Tibial nerve (tissue), 4 donors: ENCODE measurements around the gene OR2AG2. TPM values are rescaled to one million over a fixed set of nuclear protein-coding genes. Genes with fewer than 3 reads are reported as not detected.

Experiments
- DNase-seq, 2 donors: peaks; one replicate each; pipeline ENCODE4 v3.0.0-alpha.2; 2019; ENCODE audit warnings: low spot score in 2 of 2
- H3K27ac ChIP-seq, 4 donors: fragments of 200-600 bp; sonication (generic) in 3 of 4; one replicate each; pipeline ENCODE4 v1.5.1; 2017 to 2019; ENCODE audit warnings: mild to moderate bottlenecking in 1 of 4
- H3K27me3 ChIP-seq, 2 donors: fragments of 200-600 bp; sonication (generic) in 1 of 2; one replicate each; pipeline versions ENCODE4 v1.5.1 to v1.6.0; 2017 to 2019
- H3K36me3 ChIP-seq, 3 donors: fragments of 200-600 bp; sonication (generic); one replicate each; pipeline ENCODE4 v1.5.1; 2018 to 2019
- H3K4me1 ChIP-seq, 4 donors: fragments of 200-600 bp; sonication (generic) in 3 of 4; one replicate each; pipeline ENCODE4 v1.5.1; 2017 to 2019
- H3K4me3 ChIP-seq, 4 donors: fragments of 200-600 bp; sonication (generic) in 3 of 4; one replicate each; pipeline ENCODE4 v1.5.1; 2017 to 2019; ENCODE audit warnings: mild to moderate bottlenecking in 1 of 4, moderate library complexity in 1 of 4
- H3K9me3 ChIP-seq, 4 donors: fragments of 200-600 bp; sonication (generic) in 3 of 4; one replicate each; pipeline ENCODE4 v1.5.1; 2017 to 2019
- EP300 ChIP-seq, 2 donors: sonication (generic); formaldehyde crosslinking; IDR thresholded peaks; one replicate each; pipeline ENCODE4 v1.6.1; 2017; ENCODE audit warnings: antibody characterized with exemption in 2 of 2, mild to moderate bottlenecking in 1 of 2
- POLR2A ChIP-seq, 2 donors: fragments of 450-650 bp; IDR thresholded peaks; one replicate each; pipeline ENCODE4 v1.6.1; 2017; ENCODE audit warnings: antibody characterized with exemption in 2 of 2, mild to moderate bottlenecking in 2 of 2, moderate library complexity in 2 of 2
- whole genome bisulfite sequencing, 2 donors: methylation state at CpG; one replicate each; pipeline ENCODE4 v1.1.5; 2018; 5-methylcytosine and 5-hydroxymethylcytosine counted together
- total RNA-seq, 4 donors: library from RNA; depleted of rRNA; stranded (reverse); fragments of >200 nt; gene quantifications; one replicate each; pipeline ENCODE4 v1.1.0, GENCODE V29; 2016
- TF ChIP-seq, protein P1 (sequence below), 5 experiments: fragments of 200-600 bp in 3 of 5; fragments of 450-650 bp in 2 of 5; sonication (generic) in 3 of 5; IDR thresholded peaks; one replicate each; pipeline ENCODE4 v1.5.1; 2016 to 2019; ENCODE audit warnings: antibody characterized with exemption in 5 of 5, mild to moderate bottlenecking in 3 of 5, moderate library complexity in 2 of 5

Gene OR2AG2
- total RNA-seq, 4 donors from 2014 or later, result 0.22 to 0.90 TPM; not detected in 2

DNA sequence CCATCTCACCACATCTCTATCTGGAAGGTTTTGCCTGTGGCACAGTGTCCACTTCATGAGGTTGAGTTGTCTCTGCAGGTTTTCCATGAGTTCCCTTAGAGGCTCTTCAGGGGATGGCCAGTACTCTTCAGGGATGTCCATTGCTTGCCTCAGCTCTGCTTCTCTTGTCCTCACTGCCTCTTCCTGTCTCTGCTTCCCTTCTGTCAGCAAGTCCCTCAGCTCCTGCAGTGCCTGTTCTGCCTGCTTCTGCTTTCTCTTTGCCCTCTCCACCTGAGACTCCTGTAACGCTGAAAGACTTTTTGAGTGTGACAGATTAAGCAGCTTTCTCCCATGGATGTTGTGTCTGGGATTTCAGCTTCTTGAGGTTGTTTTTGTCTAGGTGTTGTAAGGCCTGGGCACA lies 50.4 kb downstream of the OR2AG2 start:
- Histone ChIP-seq H3K36me3 (no peaks in the 10 kb centered on the region), H3K27me3 (no peaks in the 10 kb centered on the region), H3K27ac (no peak overlapping the region), H3K9me3 (no peaks in the 10 kb centered on the region), H3K4me3 (no peak overlapping the region), H3K4me1 (peaks cover 0 to 4% (median 1%) of the 10 kb centered on the region in 4 donors)
- TF ChIP-seq, protein P1, sequence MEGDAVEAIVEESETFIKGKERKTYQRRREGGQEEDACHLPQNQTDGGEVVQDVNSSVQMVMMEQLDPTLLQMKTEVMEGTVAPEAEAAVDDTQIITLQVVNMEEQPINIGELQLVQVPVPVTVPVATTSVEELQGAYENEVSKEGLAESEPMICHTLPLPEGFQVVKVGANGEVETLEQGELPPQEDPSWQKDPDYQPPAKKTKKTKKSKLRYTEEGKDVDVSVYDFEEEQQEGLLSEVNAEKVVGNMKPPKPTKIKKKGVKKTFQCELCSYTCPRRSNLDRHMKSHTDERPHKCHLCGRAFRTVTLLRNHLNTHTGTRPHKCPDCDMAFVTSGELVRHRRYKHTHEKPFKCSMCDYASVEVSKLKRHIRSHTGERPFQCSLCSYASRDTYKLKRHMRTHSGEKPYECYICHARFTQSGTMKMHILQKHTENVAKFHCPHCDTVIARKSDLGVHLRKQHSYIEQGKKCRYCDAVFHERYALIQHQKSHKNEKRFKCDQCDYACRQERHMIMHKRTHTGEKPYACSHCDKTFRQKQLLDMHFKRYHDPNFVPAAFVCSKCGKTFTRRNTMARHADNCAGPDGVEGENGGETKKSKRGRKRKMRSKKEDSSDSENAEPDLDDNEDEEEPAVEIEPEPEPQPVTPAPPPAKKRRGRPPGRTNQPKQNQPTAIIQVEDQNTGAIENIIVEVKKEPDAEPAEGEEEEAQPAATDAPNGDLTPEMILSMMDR (IDR thresholded peaks at IDR 0.05), result no peak
- no peak for TF ChIP-seq EP300 (IDR thresholded peaks at IDR 0.05)
- TF ChIP-seq POLR2A (IDR thresholded peaks at IDR 0.05), result no peak
- DNase-seq, result no peak
- WGBS, 2 donors, result 83 to 100% methylated on average over 1 of the region's 1 CpG

DNA sequence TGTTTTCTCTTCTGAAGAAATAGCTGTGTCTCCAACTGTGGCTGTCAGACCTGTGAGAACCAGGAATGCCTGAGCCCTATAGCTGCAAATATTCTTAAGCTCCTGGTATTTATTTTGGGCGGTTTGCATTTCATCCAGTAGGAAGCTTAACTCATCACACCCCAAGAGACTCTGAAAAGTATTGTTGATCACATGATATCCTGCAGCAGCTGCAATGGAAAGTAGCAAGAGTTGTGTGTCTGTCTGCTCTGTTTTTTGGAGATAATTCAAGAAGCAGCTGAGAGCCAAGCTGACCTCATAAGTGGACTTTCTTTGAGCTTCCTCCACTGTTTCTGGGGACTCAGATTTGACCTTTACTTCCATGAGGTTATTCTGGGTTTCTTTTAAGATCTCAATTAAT lies 52.2 kb downstream of the OR2AG2 start:
- Histone ChIP-seq H3K27me3 (no peaks in the 10 kb centered on the region), H3K36me3 (no peaks in the 10 kb centered on the region), H3K4me3 (no peak overlapping the region), H3K4me1 (peaks cover 0 to 3% (median 0%) of the 10 kb centered on the region in 4 donors), H3K9me3 (no peaks in the 10 kb centered on the region), H3K27ac (no peak overlapping the region)
- whole genome bisulfite sequencing, 2 donors, result 46 to 74% methylated on average over 1 of the region's 1 CpG
- TF ChIP-seq EP300 (IDR thresholded peaks at IDR 0.05) (no peak), POLR2A (IDR thresholded peaks at IDR 0.05) (no peak)
- TF ChIP-seq, protein P1 (IDR thresholded peaks at IDR 0.05), result no peak
- DNase-seq, result no peak

DNA sequence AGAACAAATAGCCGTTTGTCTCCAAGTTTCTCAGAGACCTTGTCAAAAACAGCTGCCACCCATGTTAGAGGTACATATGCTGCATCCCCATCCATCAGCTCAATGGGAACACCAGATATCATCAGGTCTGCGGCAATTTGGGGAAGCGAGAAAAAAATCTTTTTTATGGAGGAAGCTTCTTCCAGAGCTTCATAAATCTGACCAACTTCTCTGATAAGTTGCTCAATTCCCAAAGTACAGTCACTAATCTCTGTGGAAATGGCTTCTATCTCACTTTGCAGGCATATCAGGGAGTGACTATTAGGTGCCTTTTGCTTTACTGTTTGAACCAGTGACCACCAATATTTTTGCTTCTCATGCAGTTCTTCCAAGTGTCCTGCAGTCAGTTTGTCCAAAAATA lies 54.4 kb downstream of the OR2AG2 start:
- no peak overlapping the region for H3K27ac ChIP-seq
- no peaks in the 10 kb centered on the region for H3K27me3 ChIP-seq
- H3K4me3 ChIP-seq, result no peak overlapping the region
- TF ChIP-seq, protein P1 (IDR thresholded peaks at IDR 0.05), result no peak
- no peak for TF ChIP-seq EP300 (IDR thresholded peaks at IDR 0.05)
- TF ChIP-seq POLR2A (IDR thresholded peaks at IDR 0.05), result no peak
- H3K36me3 ChIP-seq, result no peaks in the 10 kb centered on the region
- H3K4me1 ChIP-seq, result peaks cover 0 to 3% (median 0%) of the 10 kb centered on the region in 4 donors
- H3K9me3 ChIP-seq, result no peaks in the 10 kb centered on the region
- DNase-seq, result no peak
- WGBS, 2 donors, result 86 to 96% methylated on average over 3 of the region's 3 CpGs

Other genes with a start within 250 kb of the OR2AG2 start
- gene RRP8, start 168.4 kb downstream of the OR2AG2 start, total RNA-seq, result 10 to 100 TPM; 13.9 to 34.1 (median 18.2) TPM
- 100 to 1,000 TPM; 139 to 148 (median 140) TPM for gene ILK, start 168.2 kb downstream of the OR2AG2 start, total RNA-seq
- gene TAF10, start 159.8 kb downstream of the OR2AG2 start, total RNA-seq, result 100 to 1,000 TPM; 148 to 235 (median 155) TPM
- 10 to 100 TPM; 45.6 to 81.3 (median 58.0) TPM for gene TPP1, start 152.6 kb downstream of the OR2AG2 start, total RNA-seq
- 10 to 100 TPM; 12.6 to 27.8 (median 20.1) TPM for gene DCHS1, start 116.2 kb downstream of the OR2AG2 start, total RNA-seq
- 10 to 100 TPM; 17.3 to 24.6 (median 21.6) TPM for gene MRPL17, start 88.6 kb downstream of the OR2AG2 start, total RNA-seq
- not detected for gene OR2AG1, start 11.0 kb upstream of the OR2AG2 start, total RNA-seq
- gene OR6A2, start 27.7 kb upstream of the OR2AG2 start, total RNA-seq, result under 1 TPM in 1 of 4 donors, not detected in 3; 0.60 TPM
- gene OR10A5, start 73.7 kb upstream of the OR2AG2 start, total RNA-seq, result not detected
- gene OR10A2, start 91.1 kb upstream of the OR2AG2 start, total RNA-seq, result not detected
- gene OR10A4, start 104.6 kb upstream of the OR2AG2 start, total RNA-seq, result not detected
- not detected for gene OR2D2, start 120.5 kb upstream of the OR2AG2 start, total RNA-seq
- not detected for gene OR2D3, start 149.0 kb upstream of the OR2AG2 start, total RNA-seq
- gene ZNF215, start 154.4 kb upstream of the OR2AG2 start, total RNA-seq, result 1 to 10 TPM in 2 of 4 donors, under 1 TPM in 2; 0.20 to 2.6 (median 1.1) TPM
- 1 to 10 TPM; 4.8 to 7.2 (median 5.9) TPM for gene ZNF214, start 248.4 kb upstream of the OR2AG2 start, total RNA-seq
- 1 to 10 TPM in 1 of 4 donors, under 1 TPM in 2, not detected in 1; 0.30 to 1.3 (median 0.59) TPM for gene NLRP14, start 248.5 kb upstream of the OR2AG2 start, total RNA-seq